RWPE1 (cell line): ENCODE results near the gene R3HDM4.
"Not testable (repeated sequence)": the region's sequence is repeated elsewhere in the genome, so short reads cannot be mapped to it uniquely, and the experiment has no call there.

Experiments
- CTCF ChIA-PET: fragments of 350-600 bp; sonication (Branson Sonifier 250); formaldehyde crosslinking; extraction: SDS; loops from one replicate; lab custom pipeline; 2021; lab: Yijun Ruan, JAX
- POLR2A ChIA-PET: fragments of 400-600 bp; formaldehyde crosslinking; extraction: SDS; loops from one replicate; lab custom pipeline; 2020; ENCODE audit warnings: antibody characterized with exemption; ENCODE audit not compliant: low non-redundant PET; lab: Yijun Ruan, JAX
- DNase-seq: peaks from one replicate; pipeline ENCODE4 v3.0.0; 2012; ENCODE audit warnings: low spot score
- H3K27ac ChIP-seq: fragments of 450-650 bp; 2 replicates; pipeline ENCODE4 v1.5.1; 2017
- CTCF ChIP-seq: fragments of 450-650 bp; conservative IDR thresholded peaks from 2 replicates; pipeline ENCODE4 v1.5.1; 2017; ENCODE audit warnings: low read depth, mild to moderate bottlenecking

Gene R3HDM4

GRCh38 chr19:896434-896833, 16.6 kb downstream of the R3HDM4 start:
- DNase-seq = no peak
- CTCF ChIA-PET = no interaction called here
- H3K27ac ChIP-seq = peak overlapping the region; percentile 59; the same call in 1 of the 2 replicates
- POLR2A ChIA-PET = no interaction called here
- TF ChIP-seq CTCF = no peak

GRCh38 chr19:892894-893689, 19.9 kb downstream of the R3HDM4 start, which contains the start of the genes MED16 and RNU6-9:
TSS of gene MED16 (minus strand) at chr19:893187. CDS start at chr19:891131, 2,056 bp downstream.
TSS of gene RNU6-9 (plus strand) at chr19:893484.
- H3K27ac ChIP-seq = peak within 1 kb of the TSS; percentile 91
- ChIA-PET POLR2A (interaction anchor here (0.7 kb wide), 1 partner anchor 120 kb away, joined by 4 read pairs; no protein-coding TSS in a partner anchor), CTCF (interaction anchor here (0.6 to 1.0 kb wide), 3 partner anchors 15 to 188 kb away, joined by 3 read pairs; no protein-coding TSS in a partner anchor)
- peak; percentile 95 for DNase-seq
- TF ChIP-seq CTCF = no peak

- peak overlapping the region; percentile 91 for H3K27ac ChIP-seq
- ChIA-PET CTCF (interaction anchor here (0.6 to 1.0 kb wide), 3 partner anchors 15 to 901 kb away, joined by 3 to 4 read pairs (median 3); no protein-coding TSS in a partner anchor), POLR2A (no interaction called here)
- no peak for DNase-seq
- TF ChIP-seq CTCF = no peak
Measured at GRCh38 chr19:892243-892893, 20.7 kb downstream of the R3HDM4 start.

- DNase-seq, POLR2A ChIA-PET: not testable (repeated sequence)
- CTCF ChIA-PET = interaction anchor here (0.6 to 0.7 kb wide), 2 partner anchors 51 to 901 kb away, joined by 3 to 4 read pairs; no protein-coding TSS in a partner anchor
- H3K27ac ChIP-seq = peak overlapping the region; percentile 91
Measured at GRCh38 chr19:891421-892200, 21.4 kb downstream of the R3HDM4 start.

- peak overlapping the region; percentile 39 for H3K27ac ChIP-seq
- ChIA-PET CTCF (no interaction called here), POLR2A (interaction anchor here (0.5 kb wide), 1 partner anchor 11 kb away, joined by 4 read pairs; no protein-coding TSS in a partner anchor)
- no peak for DNase-seq
- TF ChIP-seq CTCF = no peak
Measured at GRCh38 chr19:890831-891230, 22.2 kb downstream of the R3HDM4 start.

GRCh38 chr19:889662-890295, 23.2 kb downstream of the R3HDM4 start:
- ChIA-PET POLR2A (no interaction called here), CTCF (interaction anchor here (0.7 kb wide), 1 partner anchor 47 kb away, joined by 3 read pairs; no protein-coding TSS in a partner anchor)
- no peak for TF ChIP-seq CTCF
- no peak for DNase-seq
- peak overlapping the region; percentile 39 for H3K27ac ChIP-seq
